ENCODE data around the gene E2F1.

The E2F1 gene

GRCh38 chr20:33671573-33672288, 14.5 kb downstream of the E2F1 start:
- no peak for DNase-seq (ENCODE audit: low read depth)

GRCh38 chr20:33670715-33671499, 15.3 kb downstream of the E2F1 start:
- no peak for DNase-seq (ENCODE audit: low read depth)

GRCh38 chr20:33669873-33670640, 16.1 kb downstream of the E2F1 start:
- no peak for DNase-seq (ENCODE audit: low read depth)

- no peak for DNase-seq (ENCODE audit: low read depth)
Observed at GRCh38 chr20:33669224-33669623, 17.0 kb downstream of the E2F1 start.

DNA sequence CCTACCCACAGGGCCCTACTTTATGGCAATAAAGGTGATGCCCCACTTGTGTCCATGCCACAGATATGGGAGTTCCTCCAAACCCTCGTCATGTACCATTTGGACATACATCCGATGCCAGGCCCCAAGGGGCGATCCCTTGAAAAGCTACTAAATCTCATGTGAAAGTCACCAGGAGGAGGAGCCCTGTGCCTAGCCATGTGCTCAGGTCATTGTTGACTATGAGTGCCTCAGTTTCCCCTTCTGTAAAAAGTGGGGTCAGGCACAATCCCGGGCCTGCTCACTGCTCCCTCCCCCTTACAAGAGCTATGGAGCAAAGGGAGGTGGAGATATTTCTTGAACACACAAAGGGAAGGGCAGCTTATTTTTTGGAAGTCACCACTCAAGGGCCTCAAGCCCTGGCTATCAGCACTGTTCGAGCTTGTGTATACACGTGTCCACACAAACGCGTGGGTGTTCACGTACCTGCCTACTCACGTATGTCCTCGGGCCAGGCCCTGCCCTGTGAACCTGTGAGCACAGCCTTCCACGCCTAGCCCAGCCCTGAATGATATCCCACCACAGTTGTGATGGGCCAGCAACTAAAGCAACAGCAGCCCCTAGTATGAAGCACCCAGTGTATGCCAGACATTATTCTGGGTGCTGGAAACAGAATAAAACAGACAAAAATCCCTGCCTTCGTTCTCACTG, 17.6 kb downstream of the E2F1 start:
- no peak for DNase-seq (ENCODE audit: low read depth)

- no peak for DNase-seq (ENCODE audit: low read depth)
Observed at GRCh38 chr20:33667676-33668465, 18.3 kb downstream of the E2F1 start.

- DNase-seq (ENCODE audit: low read depth), result no peak
Observed at GRCh38 chr20:33667245-33667675, 18.9 kb downstream of the E2F1 start.

DNA sequence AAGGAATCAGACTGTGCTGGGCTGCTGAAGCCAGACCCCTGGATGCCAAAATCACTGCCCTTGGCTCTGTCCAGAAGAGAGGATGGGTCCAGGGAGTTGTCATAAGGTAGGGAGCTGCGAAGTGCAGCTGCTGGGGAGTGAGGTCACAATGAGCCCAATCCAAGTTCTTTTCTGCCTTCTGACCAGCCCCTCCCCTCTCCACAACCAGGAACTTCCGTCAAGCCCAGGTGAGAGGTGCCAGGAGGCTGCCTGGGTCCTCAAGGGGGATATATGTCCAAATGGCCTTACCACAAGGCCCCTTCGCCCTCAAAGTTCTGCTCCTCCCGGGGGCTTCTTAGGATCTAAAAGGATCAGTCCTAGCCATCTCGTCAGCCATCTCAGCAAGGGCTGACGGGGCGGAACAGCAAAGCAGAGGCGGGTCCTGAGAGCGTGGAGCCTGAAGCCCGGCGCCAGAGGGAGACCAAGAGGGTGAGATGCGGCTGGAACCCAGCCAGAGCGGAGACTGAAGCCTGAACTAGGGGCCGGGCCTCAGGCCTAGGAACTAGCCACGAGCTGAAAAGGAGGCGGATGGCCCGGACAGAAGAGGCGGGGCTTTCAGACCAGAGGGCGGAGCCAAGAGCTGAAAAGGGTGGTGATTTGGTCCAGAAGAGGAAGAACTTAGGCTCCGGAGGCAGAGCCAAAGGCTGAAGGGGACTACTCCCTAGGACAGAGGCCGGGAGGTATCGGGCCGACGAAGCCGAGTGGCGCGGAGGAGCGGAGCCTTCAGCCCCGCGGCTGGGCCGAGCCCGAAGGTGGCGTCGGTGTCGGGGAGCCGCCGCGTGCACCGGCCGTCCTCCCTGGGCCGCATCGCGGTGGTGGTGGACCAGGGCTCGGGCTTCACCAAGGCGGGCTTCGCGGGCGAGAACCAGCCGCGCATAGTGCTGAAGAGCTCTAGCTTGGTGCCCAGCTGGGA, 19.6 kb downstream of the E2F1 start, which contains the start of gene ACTL10:
TSS of gene ACTL10 (plus strand) at position 651 of the 952 bp plus-strand sequence. CDS start 555 bp downstream, outside the sequence.
- peak; percentile 99 for DNase-seq (ENCODE audit: low read depth)

DNA sequence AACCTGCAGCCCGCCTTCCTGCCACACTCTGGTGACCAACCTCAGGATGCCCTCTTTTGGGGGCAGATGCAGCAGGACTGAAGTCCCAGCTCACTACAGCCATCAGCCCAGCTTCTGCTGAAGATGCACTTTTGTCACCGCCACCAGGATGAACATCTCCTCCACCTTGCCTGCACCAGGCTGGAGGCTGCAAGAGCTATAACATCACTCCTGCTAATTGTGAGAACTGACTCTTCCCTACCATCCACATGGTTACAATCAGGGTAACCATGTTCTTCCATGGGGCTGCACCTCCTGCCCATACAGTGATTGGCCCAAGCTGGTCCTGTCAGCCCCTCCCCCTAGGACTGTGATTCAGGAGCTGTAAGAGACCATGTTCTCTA, 21.4 kb downstream of the E2F1 start:
- DNase-seq (ENCODE audit: low read depth), result no peak

GRCh38 chr20:33664085-33664761, 22.0 kb downstream of the E2F1 start:
- no peak for DNase-seq (ENCODE audit: low read depth)

GRCh38 chr20:33663161-33664084, 22.8 kb downstream of the E2F1 start:
- no peak for DNase-seq (ENCODE audit: low read depth)

DNA sequence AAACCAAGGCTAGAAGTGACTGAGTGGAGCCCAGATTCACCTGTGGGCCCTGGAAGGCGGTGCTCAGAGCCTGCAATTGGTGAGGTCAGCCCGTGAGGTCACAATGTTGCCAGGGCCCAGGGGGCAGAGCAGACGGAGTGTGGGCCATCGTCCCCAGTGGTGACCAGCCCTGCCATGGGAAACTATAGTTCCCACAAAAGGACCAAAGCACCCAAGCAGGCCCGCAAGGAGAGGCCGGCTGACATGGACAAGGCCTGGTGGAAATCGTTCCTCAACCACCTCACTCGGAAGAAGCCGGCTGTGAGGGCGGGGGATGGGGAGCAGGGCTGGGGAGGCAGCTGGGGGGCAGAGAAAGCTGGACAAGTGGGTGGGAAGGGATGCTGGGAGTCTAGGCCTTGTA, 24.0 kb downstream of the E2F1 start, which contains the start of gene C20orf144:
TSS of gene C20orf144 (plus strand) at position 156 of the 400 bp plus-strand sequence. CDS start at position 175, 19 bp downstream.
- DNase-seq (ENCODE audit: low read depth), result no peak

DNA sequence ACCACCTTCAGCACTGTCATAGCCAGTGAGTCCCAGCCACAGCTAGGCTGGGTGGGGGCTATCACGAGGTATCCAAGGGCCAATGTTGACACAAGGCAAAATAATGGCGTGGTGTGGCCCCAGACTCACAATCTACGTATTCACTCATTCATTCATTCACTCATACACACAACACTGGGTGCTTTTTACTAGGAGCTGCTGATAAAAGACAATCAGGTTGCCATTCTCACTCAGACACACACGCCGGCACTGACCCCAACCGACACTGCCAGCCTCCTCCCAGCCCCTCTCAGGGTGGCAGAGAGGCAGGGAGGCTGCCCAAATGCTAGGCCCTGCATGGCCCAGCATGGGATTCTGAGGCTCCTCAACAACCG, 25.5 kb downstream of the E2F1 start:
- no peak for DNase-seq (ENCODE audit: low read depth)

DNA sequence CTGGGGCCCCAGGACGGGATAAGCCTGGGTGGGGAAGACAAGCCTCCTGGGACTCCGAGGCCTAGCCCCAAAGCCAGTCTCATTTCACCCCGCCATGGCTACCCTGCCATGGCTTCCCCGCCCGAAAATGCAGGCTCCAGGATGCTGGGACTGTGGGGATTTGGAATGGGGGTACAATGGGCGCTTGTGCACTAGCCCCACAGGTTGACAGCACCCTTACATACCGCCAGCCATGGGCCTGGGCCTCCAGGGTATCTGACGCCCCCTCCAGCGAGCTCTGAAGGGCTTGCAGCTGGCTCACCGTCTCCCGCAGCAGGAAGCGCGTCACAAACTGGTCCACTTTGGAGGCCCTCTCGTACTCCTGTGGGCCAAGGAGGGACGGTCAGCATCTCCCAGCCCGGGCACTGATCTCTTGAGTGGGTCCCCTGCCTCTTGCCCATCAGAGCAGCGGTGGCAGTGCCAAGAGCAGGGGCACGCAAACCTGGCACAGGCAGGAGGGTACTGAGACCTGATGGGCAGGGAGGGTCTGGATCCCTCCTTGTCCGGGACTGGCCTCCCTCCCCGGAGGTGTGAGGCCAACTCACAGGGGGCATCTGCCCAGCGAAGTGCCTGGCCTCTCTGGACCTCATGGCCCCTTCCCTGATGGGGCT, 26.0 kb downstream of the E2F1 start:
- DNase-seq (ENCODE audit: low read depth), result no peak

GRCh38 chr20:33659341-33660034, 26.7 kb downstream of the E2F1 start:
- no peak for DNase-seq (ENCODE audit: low read depth)

- DNase-seq (ENCODE audit: low read depth), result no peak
Observed at GRCh38 chr20:33658929-33659328, 27.3 kb downstream of the E2F1 start.

DNA sequence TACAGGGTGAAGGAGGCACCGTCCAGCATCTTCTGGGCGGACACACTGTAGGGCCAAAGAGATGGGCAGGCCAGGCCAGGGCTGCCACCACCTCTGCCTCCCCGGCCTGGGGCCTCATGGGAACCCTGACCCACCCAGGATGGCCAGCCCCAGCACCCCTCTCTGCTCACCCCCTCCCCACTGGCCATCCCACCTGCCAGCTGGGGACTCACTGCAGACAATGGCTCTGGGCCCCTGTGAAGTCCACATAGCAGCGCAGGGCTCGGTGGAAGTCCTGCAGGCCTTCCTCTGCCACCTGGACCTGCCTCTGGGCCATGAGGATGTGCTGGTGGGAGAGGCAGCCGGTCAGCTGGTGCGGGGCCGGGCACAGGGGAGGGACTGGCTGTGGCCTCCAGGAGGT, 27.7 kb downstream of the E2F1 start:
- DNase-seq (ENCODE audit: low read depth), result no peak

Measured in HS-27A (cell line).